Ovary (tissue), 1 donor: ENCODE data around the gene CDC42BPA.

Source experiments
- EP300 ChIP-seq: sonication (generic); formaldehyde crosslinking; IDR thresholded peaks from one replicate; pipeline ENCODE4 v1.6.1; 2017; ENCODE audit warnings: antibody characterized with exemption
- POLR2A ChIP-seq: fragments of 450-650 bp; IDR thresholded peaks from one replicate; pipeline ENCODE4 v1.6.1; 2017; ENCODE audit warnings: antibody characterized with exemption, mild to moderate bottlenecking, moderate library complexity

DNA sequence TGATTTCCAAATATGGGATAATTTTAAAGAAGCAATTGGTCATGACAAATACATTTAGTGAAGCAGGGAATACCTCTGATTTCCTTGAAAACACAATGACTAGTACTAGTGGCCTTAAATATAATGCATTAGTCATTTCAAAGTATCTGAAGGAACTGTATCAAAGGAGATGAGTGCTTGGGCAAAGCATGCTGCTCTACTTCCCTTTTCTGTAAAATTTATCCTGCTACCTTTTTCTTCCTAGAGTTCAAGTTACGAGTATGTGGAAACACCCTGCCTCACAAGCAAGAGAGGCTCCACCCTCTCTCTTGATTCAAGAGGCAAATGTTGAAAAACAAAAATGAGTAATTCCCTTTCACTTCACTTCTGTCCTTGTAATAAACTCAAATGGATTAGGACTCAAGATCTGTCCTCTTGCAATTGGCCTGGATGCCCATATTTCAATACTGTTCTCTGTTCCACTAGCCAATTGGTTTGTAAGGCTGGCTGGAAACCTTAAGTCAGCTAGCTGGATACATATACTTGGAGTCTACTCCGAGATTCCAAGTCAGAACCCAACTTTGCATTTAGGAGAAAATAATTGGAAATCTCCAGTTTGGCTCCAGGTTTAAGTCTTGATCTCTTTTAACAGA lies 92.5 kb downstream of the CDC42BPA start:
- TF ChIP-seq EP300 (no peak), POLR2A (no peak)
